Right ventricle myocardium superior (tissue), 1 donor: ENCODE measurements around the gene DDC. TPM values are rescaled to one million over a fixed set of nuclear protein-coding genes. Genes with fewer than 3 reads are reported as not detected.

Source experiments
- ATAC-seq: fragments of 200-7000 bp; cut with Tn5 transposase; one replicate; pipeline ENCODE4 v1.9.1; 2020; ENCODE audit warnings: mild to moderate bottlenecking; ENCODE audit not compliant: poor library complexity
- DNase-seq: peaks from one replicate; pipeline ENCODE4 v3.0.0-alpha.2; 2020
- intact Hi-C: fragments of 100-400 bp; cut with DNase I; formaldehyde crosslinking; loops from one replicate; pipeline ENCODE4 v1.11.2; 2022
- total RNA-seq: library from RNA; stranded (reverse); fragmentation: NEBNext Ultra II Directional; extraction: Animal tissue kit (Norgen Biotek cat#: 25700); gene quantifications from one replicate; pipeline ENCODE4 v1.2.1, GENCODE V29; 2021
- donor health status: DM: no; HTN: yes; CAD: no; lungs with severe emphysema.

Gene DDC
- total RNA-seq, 1 donor from 2014 or later, result not detected

DNA sequence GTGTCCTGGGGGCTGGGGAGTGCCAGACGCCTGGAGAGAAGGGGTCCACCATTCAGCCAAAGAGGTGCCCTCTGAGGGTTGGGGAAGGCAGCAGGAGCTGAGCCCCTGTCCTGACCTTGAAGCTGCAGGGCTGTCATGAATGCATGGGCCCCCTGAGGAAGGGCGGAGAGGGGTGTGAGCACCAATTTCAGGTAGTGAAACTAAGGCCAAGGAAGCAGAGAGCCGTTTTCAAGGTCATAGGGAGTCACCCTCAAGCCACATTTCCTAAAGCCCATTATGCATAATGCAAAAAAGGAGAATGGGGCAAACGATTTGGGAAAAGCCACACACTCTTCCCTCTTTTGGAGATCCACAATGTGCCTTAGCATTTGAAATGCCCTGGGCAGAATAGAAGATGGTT lies 152.2 kb downstream of the DDC start:
- intact Hi-C loops, result loop anchor here (10.0 kb wide), 1 partner anchor 208 kb away; no protein-coding TSS in a partner anchor
- no peak for DNase-seq
- no peak for ATAC-seq

GRCh38 chr7:50411332-50411731 lies 153.9 kb downstream of the DDC start:
- intact Hi-C loops, result loop anchor here (10.0 kb wide), 1 partner anchor 207 kb away; no protein-coding TSS in a partner anchor
- no peak for ATAC-seq
- DNase-seq, result no peak

DNA sequence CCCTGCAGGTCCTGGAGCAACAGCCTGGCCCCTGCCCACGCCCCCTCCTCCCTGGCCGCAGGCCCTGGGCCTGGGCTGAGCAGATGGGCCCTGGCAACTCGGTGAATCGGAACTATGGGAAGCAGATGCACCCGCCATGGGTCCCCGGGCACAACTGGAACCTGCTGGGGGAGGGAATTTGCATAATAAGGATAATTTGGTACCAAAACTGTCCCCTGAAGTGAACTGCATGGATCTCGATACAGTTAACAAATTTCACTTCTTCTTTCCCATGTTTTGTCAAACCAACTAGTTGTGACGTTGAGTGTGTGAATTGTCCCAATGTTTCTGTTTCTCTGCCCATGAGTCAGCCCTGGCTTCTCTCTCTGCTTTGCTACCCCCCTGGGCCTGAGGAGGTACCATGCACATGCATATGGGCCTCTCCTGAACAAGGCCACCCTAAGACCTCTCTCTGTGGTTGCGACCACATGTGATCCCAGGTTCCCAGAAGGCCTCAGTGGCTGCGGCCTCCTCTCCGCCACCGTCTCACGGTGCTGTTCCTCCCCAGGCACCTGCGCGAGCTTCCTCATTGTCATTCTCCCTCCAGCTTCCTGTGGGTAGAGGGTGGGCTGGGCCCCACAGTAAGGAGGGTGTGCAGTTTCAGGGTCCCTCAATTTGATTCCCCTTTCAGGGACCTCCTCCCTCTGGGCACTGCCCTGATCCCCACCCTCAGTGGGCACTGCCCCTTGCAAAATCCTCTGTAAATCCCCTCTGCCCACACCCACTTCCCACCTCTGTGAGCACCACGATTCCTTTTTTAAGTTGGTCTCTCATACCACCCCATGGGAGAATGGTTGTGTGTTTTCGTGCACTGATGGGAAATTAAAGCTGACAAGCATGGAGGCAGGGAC lies 155.1 kb downstream of the DDC start:
- no peak for ATAC-seq
- no peak for DNase-seq
- intact Hi-C loops, result loop anchor here (10.0 kb wide), 1 partner anchor 205 kb away; no protein-coding TSS in a partner anchor

Other genes starting within 250 kb of the DDC start
- 3.4 TPM for gene FIGNL1, start 115.1 kb downstream of the DDC start, total RNA-seq
- gene GRB10, start 217.5 kb upstream of the DDC start, total RNA-seq, result 32.2 TPM